Testis (tissue), 2 donors: ENCODE measurements around the gene ADCY5.

ENCODE experiments used
- CTCF ChIP-seq, 3 experiments: fragments of 450-650 bp in 2 of 3; fragments of 200-600 bp in 1 of 3; sonication (generic) in 1 of 3; IDR thresholded peaks; one replicate each; pipeline ENCODE4 v1.5.1; 2016 to 2019; ENCODE audit warnings: antibody characterized with exemption in 3 of 3, mild to moderate bottlenecking in 2 of 3, moderate library complexity in 1 of 3
- POLR2A ChIP-seq: fragments of 450-650 bp; IDR thresholded peaks from one replicate; pipeline ENCODE4 v1.6.1; 2017; ENCODE audit warnings: antibody characterized with exemption, mild to moderate bottlenecking, moderate library complexity

DNA sequence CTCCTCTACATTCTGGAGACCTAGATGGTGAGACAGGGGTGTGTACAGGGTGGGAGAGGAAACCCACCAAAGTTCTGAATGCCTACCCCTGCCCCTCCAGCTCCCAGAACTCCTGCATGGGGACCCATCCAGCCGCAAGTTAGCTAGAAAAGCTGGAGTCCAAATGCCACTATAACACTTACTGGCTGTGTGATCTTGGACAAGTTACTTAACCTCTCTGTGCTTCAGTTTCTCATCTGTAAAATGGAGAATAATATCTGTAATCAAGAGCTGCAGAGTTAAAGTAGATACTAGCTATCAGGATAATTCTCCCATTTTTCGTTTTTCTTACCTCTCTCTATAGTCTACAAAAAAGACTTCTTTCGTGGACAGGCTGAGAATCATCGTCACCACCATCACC is 63.4 kb downstream of the ADCY5 start:
- TF ChIP-seq CTCF (IDR thresholded peaks at IDR 0.05) = no peak
- no peak for TF ChIP-seq POLR2A
